ENCODE measurements around the gene CHSY1.

CHSY1 gene

GRCh38 chr15:101213147-101213546 is 38.7 kb downstream of the CHSY1 start:
- Histone ChIP-seq H4K91ac (ENCODE audit: low read depth, low read length, poor library complexity) (no peak overlapping the region), H3K9me3 (replicated peaks in 1 of 2; ENCODE audit: control insufficient read depth in 2 of 2, insufficient read depth in 1 of 2, low read depth in 1 of 2, low read length in 2 of 2) (no peaks in the 10 kb centered on the region), H3K4ac (ENCODE audit: low read length) (no peak overlapping the region), H3K4me3 (ENCODE audit: low read length in 2 of 2) (no peak overlapping the region), H4K8ac (ENCODE audit: low read depth, low read length) (no peak overlapping the region), H2BK5ac (ENCODE audit: low read length) (no peak overlapping the region), H2BK12ac (ENCODE audit: low read length) (no peak overlapping the region), H3K79me1 (ENCODE audit: low read depth, low read length) (no peaks in the 10 kb centered on the region), H3K36me3 (replicated peaks in 1 of 2; ENCODE audit: control insufficient read depth in 2 of 2, insufficient read depth in 2 of 2, low read length in 2 of 2) (peaks cover 1 to 33% of the 10 kb centered on the region in 2 donors), H3K23ac (ENCODE audit: low read depth, low read length, poor library complexity) (no peak overlapping the region), H3K27ac (replicated peaks; ENCODE audit: low read length) (no peak overlapping the region), H2BK15ac (ENCODE audit: low read length) (no peak overlapping the region), H2BK120ac (ENCODE audit: low read depth, low read length) (no peak overlapping the region), H3K14ac (ENCODE audit: low read length) (no peak overlapping the region), H3K4me2 (ENCODE audit: insufficient read depth, low read length, poor library complexity, severe bottlenecking) (no peak overlapping the region), H3K18ac (ENCODE audit: low read length) (no peak overlapping the region), H3K9ac (ENCODE audit: low read depth, low read length, poor library complexity) (no peak overlapping the region), H3K4me1 (ENCODE audit: control insufficient read depth in 2 of 2, insufficient read depth in 1 of 2, low read depth in 1 of 2, low read length in 2 of 2) (no peaks in the 10 kb centered on the region), H3K27me3 (ENCODE audit: control insufficient read depth in 3 of 3, insufficient read depth in 3 of 3, low read depth in 1 of 3, low read length in 3 of 3) (no peaks in the 10 kb centered on the region), H2AFZ (ENCODE audit: low read length) (no peak overlapping the region), H2AK5ac (ENCODE audit: low read depth, low read length) (no peak overlapping the region)
- WGBS, 2 donors (ENCODE audit: extremely low coverage in 2 of 2, insufficient read length in 2 of 2, insufficient replicate concordance in 1 of 2): no CpG with 5 or more reads among the region's 3 CpGs
- DNase-seq (ENCODE audit: low spot score): no peak

- no CpG with 5 or more reads among the region's 4 CpGs for WGBS, 2 donors (ENCODE audit: extremely low coverage in 2 of 2, insufficient read length in 2 of 2, insufficient replicate concordance in 1 of 2)
Measured at GRCh38 chr15:101211897-101212296, 40.0 kb downstream of the CHSY1 start.

GRCh38 chr15:101210466-101210865 is 41.4 kb downstream of the CHSY1 start:
- no peak overlapping the region for H4K91ac ChIP-seq (ENCODE audit: low read depth, low read length, poor library complexity)
- H3K79me1 ChIP-seq (ENCODE audit: low read depth, low read length): peaks cover 3% of the 10 kb centered on the region
- H3K18ac ChIP-seq (ENCODE audit: low read length): no peak overlapping the region
- no peak overlapping the region for H3K27ac ChIP-seq (replicated peaks; ENCODE audit: low read length)
- no peak overlapping the region for H2AK5ac ChIP-seq (ENCODE audit: low read depth, low read length)
- H3K14ac ChIP-seq (ENCODE audit: low read length): no peak overlapping the region
- no peak overlapping the region for H2BK120ac ChIP-seq (ENCODE audit: low read depth, low read length)
- no peaks in the 10 kb centered on the region for H3K9me3 ChIP-seq (replicated peaks in 1 of 2; ENCODE audit: control insufficient read depth in 2 of 2, insufficient read depth in 1 of 2, low read depth in 1 of 2, low read length in 2 of 2)
- H3K36me3 ChIP-seq (replicated peaks in 1 of 2; ENCODE audit: control insufficient read depth in 2 of 2, insufficient read depth in 2 of 2, low read length in 2 of 2): peaks cover 1 to 18% of the 10 kb centered on the region in 2 donors
- H2BK5ac ChIP-seq (ENCODE audit: low read length): no peak overlapping the region
- no peaks in the 10 kb centered on the region for H3K4me1 ChIP-seq (ENCODE audit: control insufficient read depth in 2 of 2, insufficient read depth in 1 of 2, low read depth in 1 of 2, low read length in 2 of 2)
- H3K4me2 ChIP-seq (ENCODE audit: insufficient read depth, low read length, poor library complexity, severe bottlenecking): no peak overlapping the region
- WGBS, 2 donors (ENCODE audit: extremely low coverage in 2 of 2, insufficient read length in 2 of 2, insufficient replicate concordance in 1 of 2): no CpG with 5 or more reads among the region's 2 CpGs
- no peak overlapping the region for H2AFZ ChIP-seq (ENCODE audit: low read length)
- no peak overlapping the region for H4K8ac ChIP-seq (ENCODE audit: low read depth, low read length)
- no peak overlapping the region for H3K9ac ChIP-seq (ENCODE audit: low read depth, low read length, poor library complexity)
- DNase-seq (ENCODE audit: low spot score): no peak
- no peak overlapping the region for H2BK15ac ChIP-seq (ENCODE audit: low read length)
- no peak overlapping the region for H2BK12ac ChIP-seq (ENCODE audit: low read length)
- no peak overlapping the region for H3K4me3 ChIP-seq (ENCODE audit: low read length in 2 of 2)
- no peak overlapping the region for H3K23ac ChIP-seq (ENCODE audit: low read depth, low read length, poor library complexity)
- no peak overlapping the region for H3K4ac ChIP-seq (ENCODE audit: low read length)
- no peaks in the 10 kb centered on the region for H3K27me3 ChIP-seq (ENCODE audit: control insufficient read depth in 3 of 3, insufficient read depth in 3 of 3, low read depth in 1 of 3, low read length in 3 of 3)

More at GRCh38 chr15:101211897-101212296, 40.0 kb downstream of the CHSY1 start:
- Histone ChIP-seq H4K8ac (ENCODE audit: low read depth, low read length) (no peak overlapping the region), H3K9me3 (replicated peaks in 1 of 2; ENCODE audit: control insufficient read depth in 2 of 2, insufficient read depth in 1 of 2, low read depth in 1 of 2, low read length in 2 of 2) (no peaks in the 10 kb centered on the region), H2BK120ac (ENCODE audit: low read depth, low read length) (no peak overlapping the region), H3K4ac (ENCODE audit: low read length) (no peak overlapping the region), H2BK5ac (ENCODE audit: low read length) (no peak overlapping the region), H2AK5ac (ENCODE audit: low read depth, low read length) (no peak overlapping the region), H3K27ac (replicated peaks; ENCODE audit: low read length) (no peak overlapping the region), H3K4me1 (ENCODE audit: control insufficient read depth in 2 of 2, insufficient read depth in 1 of 2, low read depth in 1 of 2, low read length in 2 of 2) (no peaks in the 10 kb centered on the region), H3K79me1 (ENCODE audit: low read depth, low read length) (no peaks in the 10 kb centered on the region), H4K91ac (ENCODE audit: low read depth, low read length, poor library complexity) (no peak overlapping the region), H2BK15ac (ENCODE audit: low read length) (no peak overlapping the region), H3K18ac (ENCODE audit: low read length) (no peak overlapping the region), H3K4me3 (ENCODE audit: low read length in 2 of 2) (no peak overlapping the region), H3K27me3 (ENCODE audit: control insufficient read depth in 3 of 3, insufficient read depth in 3 of 3, low read depth in 1 of 3, low read length in 3 of 3) (no peaks in the 10 kb centered on the region), H3K14ac (ENCODE audit: low read length) (no peak overlapping the region), H3K9ac (ENCODE audit: low read depth, low read length, poor library complexity) (no peak overlapping the region), H3K23ac (ENCODE audit: low read depth, low read length, poor library complexity) (no peak overlapping the region), H3K4me2 (ENCODE audit: insufficient read depth, low read length, poor library complexity, severe bottlenecking) (no peak overlapping the region), H2AFZ (ENCODE audit: low read length) (no peak overlapping the region), H3K36me3 (replicated peaks in 1 of 2; ENCODE audit: control insufficient read depth in 2 of 2, insufficient read depth in 2 of 2, low read length in 2 of 2) (peaks cover 1 to 21% of the 10 kb centered on the region in 2 donors), H2BK12ac (ENCODE audit: low read length) (no peak overlapping the region)
- no peak for DNase-seq (ENCODE audit: low spot score)

GRCh38 chr15:101210058-101210457 is 41.8 kb downstream of the CHSY1 start:
- H3K23ac ChIP-seq (ENCODE audit: low read depth, low read length, poor library complexity): no peak overlapping the region
- WGBS, 2 donors (ENCODE audit: extremely low coverage in 2 of 2, insufficient read length in 2 of 2, insufficient replicate concordance in 1 of 2): no CpG with 5 or more reads among the region's 1 CpG
- H3K9me3 ChIP-seq (replicated peaks in 1 of 2; ENCODE audit: control insufficient read depth in 2 of 2, insufficient read depth in 1 of 2, low read depth in 1 of 2, low read length in 2 of 2): no peaks in the 10 kb centered on the region
- DNase-seq (ENCODE audit: low spot score): no peak
- H2BK120ac ChIP-seq (ENCODE audit: low read depth, low read length): no peak overlapping the region
- no peak overlapping the region for H3K4me2 ChIP-seq (ENCODE audit: insufficient read depth, low read length, poor library complexity, severe bottlenecking)
- peaks cover 3% of the 10 kb centered on the region for H3K79me1 ChIP-seq (ENCODE audit: low read depth, low read length)
- no peak overlapping the region for H2BK12ac ChIP-seq (ENCODE audit: low read length)
- H3K4me3 ChIP-seq (ENCODE audit: low read length in 2 of 2): no peak overlapping the region
- no peak overlapping the region for H3K9ac ChIP-seq (ENCODE audit: low read depth, low read length, poor library complexity)
- H2BK15ac ChIP-seq (ENCODE audit: low read length): no peak overlapping the region
- H3K27ac ChIP-seq (replicated peaks; ENCODE audit: low read length): no peak overlapping the region
- H3K14ac ChIP-seq (ENCODE audit: low read length): no peak overlapping the region
- no peaks in the 10 kb centered on the region for H3K27me3 ChIP-seq (ENCODE audit: control insufficient read depth in 3 of 3, insufficient read depth in 3 of 3, low read depth in 1 of 3, low read length in 3 of 3)
- H3K4me1 ChIP-seq (ENCODE audit: control insufficient read depth in 2 of 2, insufficient read depth in 1 of 2, low read depth in 1 of 2, low read length in 2 of 2): no peaks in the 10 kb centered on the region
- no peak overlapping the region for H2BK5ac ChIP-seq (ENCODE audit: low read length)
- H2AK5ac ChIP-seq (ENCODE audit: low read depth, low read length): no peak overlapping the region
- H4K91ac ChIP-seq (ENCODE audit: low read depth, low read length, poor library complexity): no peak overlapping the region
- peaks cover 1 to 16% of the 10 kb centered on the region in 2 donors for H3K36me3 ChIP-seq (replicated peaks in 1 of 2; ENCODE audit: control insufficient read depth in 2 of 2, insufficient read depth in 2 of 2, low read length in 2 of 2)
- no peak overlapping the region for H2AFZ ChIP-seq (ENCODE audit: low read length)
- no peak overlapping the region for H3K4ac ChIP-seq (ENCODE audit: low read length)
- no peak overlapping the region for H4K8ac ChIP-seq (ENCODE audit: low read depth, low read length)
- no peak overlapping the region for H3K18ac ChIP-seq (ENCODE audit: low read length)
